ENCODE results near the gene SEC22A. TPM values are rescaled to one million over a fixed set of nuclear protein-coding genes. Genes with fewer than 3 reads are reported as not detected.

Gene SEC22A
- total RNA-seq, 5 donors from 2014 or later (not counting 1 experiment from before 2014, with no cell fraction given): 14.4 to 22.5 (median 18.7) TPM

DNA sequence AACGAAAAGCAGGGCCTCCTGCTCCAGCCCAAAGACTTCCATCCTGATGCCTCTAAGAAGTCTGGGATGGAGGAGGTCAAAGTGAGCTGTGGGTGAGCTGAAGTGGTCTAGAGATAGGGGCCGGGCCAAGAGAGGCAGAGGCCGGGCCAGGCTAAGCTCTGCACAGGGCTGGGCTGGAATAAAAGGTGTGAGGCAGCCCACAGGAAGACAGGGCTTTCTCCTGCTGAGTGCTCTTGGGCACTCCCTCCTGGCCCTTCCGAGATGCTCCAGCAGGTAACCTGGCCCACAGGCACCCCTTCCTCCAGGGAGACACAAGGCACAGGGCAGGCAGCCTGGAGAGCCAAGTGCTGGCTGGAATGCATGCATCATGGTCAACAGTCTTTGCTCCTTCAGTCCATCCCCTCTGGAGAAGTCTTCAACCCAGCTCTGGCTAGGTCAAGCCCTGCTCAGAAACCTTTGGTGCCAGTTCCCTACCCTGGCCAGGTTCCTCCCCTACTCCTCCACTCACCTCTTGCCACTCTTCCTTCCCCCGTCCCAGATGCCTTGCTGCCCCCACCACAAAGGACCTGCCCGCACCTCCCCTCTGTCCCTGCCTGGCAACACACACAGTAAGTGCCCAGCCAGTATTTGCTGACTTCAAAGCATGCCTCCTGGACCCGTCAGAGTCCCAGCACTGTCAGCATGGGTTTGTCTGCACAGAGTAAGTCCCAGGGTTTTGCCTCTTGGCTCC lies 93.6 kb downstream of the SEC22A start:
- H3K36me3 ChIP-seq (ENCODE audit: control insufficient read depth in 2 of 2, extremely low read depth in 1 of 2, insufficient read depth in 1 of 2, low read length in 1 of 2): no peaks in the 10 kb centered on the region
- H3K27me3 Mint-ChIP-seq: peaks cover 10 to 17% of the 10 kb centered on the region in 2 donors
- peak in 1 of 4 experiments; percentile 24 for ATAC-seq (replicated peaks in 1 of 4)
- no peak overlapping the region for H3K4me3 Mint-ChIP-seq
- 69% methylated on average over 6 of the region's 7 CpGs for WGBS (ENCODE audit: insufficient coverage)
- no peak overlapping the region for H3K4me3 ChIP-seq (ENCODE audit: control insufficient read depth in 1 of 2, extremely low read depth in 1 of 2, low read length in 1 of 2)
- ChIA-PET POLR2A (no interaction called here), CTCF (no interaction called here)
- peaks cover 0 to 39% of the 10 kb centered on the region in 2 experiments for H3K27me3 ChIP-seq (replicated peaks in 1 of 2; ENCODE audit: control insufficient read depth in 2 of 2, extremely low read depth in 1 of 2, insufficient read depth in 2 of 2, low read length in 1 of 2)
- H3K4me1 ChIP-seq (ENCODE audit: control insufficient read depth in 1 of 2, extremely low read depth in 1 of 2, insufficient read depth in 2 of 2, low read length in 2 of 2): no peaks in the 10 kb centered on the region
- H3K36me3 Mint-ChIP-seq: no peaks in the 10 kb centered on the region
- H3K27ac ChIP-seq (ENCODE audit: low read length): no peak overlapping the region
- no peaks in the 10 kb centered on the region for H3K9me3 ChIP-seq
- no peak overlapping the region for H3K27ac Mint-ChIP-seq
- H3K4me1 Mint-ChIP-seq: no peaks in the 10 kb centered on the region
- DNase-seq: no peak
- H3K9me3 Mint-ChIP-seq: peaks cover 0 to 4% (median 0%) of the 10 kb centered on the region in 3 donors

DNA sequence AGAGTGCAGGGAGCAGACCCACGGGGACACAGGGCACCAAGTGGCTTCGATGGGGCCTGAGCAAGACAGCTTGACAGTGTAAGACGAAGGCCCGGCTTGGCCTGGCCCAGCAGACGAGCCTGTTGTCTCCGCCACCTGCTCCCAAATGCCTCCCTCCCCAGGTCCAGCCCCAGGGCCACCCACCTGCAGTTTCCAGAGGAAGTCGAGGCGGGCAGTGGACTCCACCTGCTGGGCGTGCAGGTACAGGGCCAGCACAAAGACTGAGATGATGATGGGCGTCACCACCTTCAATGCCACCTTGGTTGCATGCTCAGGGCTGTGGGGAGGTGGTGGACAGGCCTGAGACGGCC lies 94.1 kb downstream of the SEC22A start:
- no peaks in the 10 kb centered on the region for H3K9me3 Mint-ChIP-seq
- no peaks in the 10 kb centered on the region for H3K4me1 Mint-ChIP-seq
- Histone ChIP-seq H3K4me1 (ENCODE audit: control insufficient read depth in 1 of 2, extremely low read depth in 1 of 2, insufficient read depth in 2 of 2, low read length in 2 of 2) (no peaks in the 10 kb centered on the region), H3K36me3 (ENCODE audit: control insufficient read depth in 2 of 2, extremely low read depth in 1 of 2, insufficient read depth in 1 of 2, low read length in 1 of 2) (no peaks in the 10 kb centered on the region), H3K4me3 (ENCODE audit: control insufficient read depth in 1 of 2, extremely low read depth in 1 of 2, low read length in 1 of 2) (no peak overlapping the region), H3K9me3 (no peaks in the 10 kb centered on the region), H3K27ac (ENCODE audit: low read length) (no peak overlapping the region), H3K27me3 (replicated peaks in 1 of 2; ENCODE audit: control insufficient read depth in 2 of 2, extremely low read depth in 1 of 2, insufficient read depth in 2 of 2, low read length in 1 of 2) (peaks cover 0 to 34% of the 10 kb centered on the region in 2 experiments)
- no peak overlapping the region for H3K27ac Mint-ChIP-seq
- ChIA-PET POLR2A (no interaction called here), CTCF (interaction anchor here in 1 of 2 donors (0.6 kb wide), 1 partner anchor 82 kb away, joined by 4 read pairs; no protein-coding TSS in a partner anchor)
- H3K27me3 Mint-ChIP-seq: peaks cover 10 to 16% of the 10 kb centered on the region in 2 donors
- DNase-seq (no peak), ATAC-seq (replicated peaks in 1 of 4) (peak in 1 of 4 experiments; percentile 20)
- no peaks in the 10 kb centered on the region for H3K36me3 Mint-ChIP-seq
- no peak overlapping the region for H3K4me3 Mint-ChIP-seq
- WGBS (ENCODE audit: insufficient coverage): 63% methylated on average over 6 of the region's 11 CpGs

DNA sequence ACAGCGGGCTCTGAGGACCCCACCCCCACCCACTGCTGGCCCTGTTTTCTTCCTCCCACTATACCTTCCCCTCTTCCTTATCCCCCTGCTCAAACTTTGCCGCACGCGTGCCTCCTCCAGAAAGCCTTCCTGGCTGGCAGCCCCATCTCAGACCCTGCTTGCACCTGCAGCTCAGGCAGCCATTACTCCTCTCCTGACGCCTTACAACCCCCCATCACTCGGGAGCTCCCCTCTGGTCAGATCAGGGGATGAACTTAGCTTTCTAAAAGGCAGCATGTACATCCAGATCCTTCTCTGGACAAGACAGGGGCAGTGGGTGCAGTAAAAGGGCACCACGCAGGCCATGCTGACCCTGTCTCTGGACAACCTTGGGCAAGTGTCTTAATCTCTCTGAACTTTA lies 94.5 kb downstream of the SEC22A start:
- CTCF ChIA-PET: interaction anchor here in 1 of 2 donors (0.6 kb wide), 1 partner anchor 82 kb away, joined by 4 read pairs; no protein-coding TSS in a partner anchor
- Histone ChIP-seq H3K4me1 (ENCODE audit: control insufficient read depth in 1 of 2, extremely low read depth in 1 of 2, insufficient read depth in 2 of 2, low read length in 2 of 2) (no peaks in the 10 kb centered on the region), H3K9me3 (no peaks in the 10 kb centered on the region), H3K27me3 (replicated peaks in 1 of 2; ENCODE audit: control insufficient read depth in 2 of 2, extremely low read depth in 1 of 2, insufficient read depth in 2 of 2, low read length in 1 of 2) (peaks cover 0 to 32% of the 10 kb centered on the region in 2 experiments), H3K4me3 (ENCODE audit: control insufficient read depth in 1 of 2, extremely low read depth in 1 of 2, low read length in 1 of 2) (no peak overlapping the region), H3K27ac (ENCODE audit: low read length) (no peak overlapping the region), H3K36me3 (ENCODE audit: control insufficient read depth in 2 of 2, extremely low read depth in 1 of 2, insufficient read depth in 1 of 2, low read length in 1 of 2) (no peaks in the 10 kb centered on the region)
- DNase-seq (no peak), ATAC-seq (replicated peaks in 1 of 4) (no peak)
- Mint-ChIP-seq H3K36me3 (no peaks in the 10 kb centered on the region), H3K27me3 (peaks cover 10 to 12% of the 10 kb centered on the region in 2 donors), H3K4me3 (no peak overlapping the region), H3K27ac (no peak overlapping the region), H3K9me3 (no peaks in the 10 kb centered on the region), H3K4me1 (no peaks in the 10 kb centered on the region)
- 37% methylated on average over 2 of the region's 7 CpGs for WGBS (ENCODE audit: insufficient coverage)
- POLR2A ChIA-PET: no interaction called here

DNA sequence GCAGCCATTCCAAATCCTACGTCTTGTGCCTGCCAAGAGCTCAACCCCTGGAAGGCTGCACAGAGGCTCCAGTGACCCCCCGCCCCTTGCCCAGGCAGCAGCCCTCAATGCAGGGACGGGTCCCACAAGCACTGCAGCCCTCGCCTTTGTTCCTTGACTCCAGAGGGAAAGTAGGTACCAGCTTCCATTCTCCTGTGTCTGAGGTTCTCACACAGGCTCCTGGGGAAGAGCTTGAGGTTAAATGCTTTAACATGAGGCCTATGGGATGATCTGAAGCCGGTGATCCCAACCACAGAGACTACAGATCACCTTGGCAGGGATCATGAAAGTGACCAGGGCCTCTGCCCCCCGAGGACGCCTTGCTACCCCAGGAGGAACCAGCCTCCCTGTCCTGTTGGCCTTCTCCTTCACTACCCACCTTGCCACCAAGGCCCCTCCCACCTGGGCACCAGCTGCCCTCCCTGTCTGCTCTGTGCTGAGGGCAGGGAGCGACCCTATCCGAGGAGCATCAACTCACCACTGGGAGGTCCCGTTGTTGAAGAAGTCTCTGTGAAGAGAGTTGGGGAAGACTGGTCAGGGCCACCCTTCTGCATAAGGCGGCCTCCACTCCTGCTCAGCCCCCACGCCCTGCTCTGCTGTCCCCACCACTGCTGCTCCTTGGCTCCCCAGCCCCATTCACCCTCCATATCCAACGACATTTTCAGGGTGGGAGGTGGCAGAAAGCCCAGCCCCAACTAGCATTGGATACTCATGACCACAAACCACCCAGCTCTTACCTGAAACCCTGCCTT lies 95.3 kb downstream of the SEC22A start:
- ChIA-PET POLR2A (no interaction called here), CTCF (no interaction called here)
- Mint-ChIP-seq H3K4me1 (no peaks in the 10 kb centered on the region), H3K9me3 (no peaks in the 10 kb centered on the region), H3K4me3 (no peak overlapping the region), H3K27me3 (peaks cover 8 to 10% of the 10 kb centered on the region in 2 donors), H3K27ac (no peak overlapping the region), H3K36me3 (no peaks in the 10 kb centered on the region)
- no peaks in the 10 kb centered on the region for H3K4me1 ChIP-seq (ENCODE audit: control insufficient read depth in 1 of 2, extremely low read depth in 1 of 2, insufficient read depth in 2 of 2, low read length in 2 of 2)
- no peak overlapping the region for H3K27ac ChIP-seq (ENCODE audit: low read length)
- H3K27me3 ChIP-seq (replicated peaks in 1 of 2; ENCODE audit: control insufficient read depth in 2 of 2, extremely low read depth in 1 of 2, insufficient read depth in 2 of 2, low read length in 1 of 2): peaks cover 0 to 29% of the 10 kb centered on the region in 2 experiments
- no peaks in the 10 kb centered on the region for H3K9me3 ChIP-seq
- no peak for ATAC-seq (replicated peaks in 1 of 4)
- DNase-seq: no peak
- WGBS (ENCODE audit: insufficient coverage): 82% methylated on average over 7 of the region's 13 CpGs
- no peaks in the 10 kb centered on the region for H3K36me3 ChIP-seq (ENCODE audit: control insufficient read depth in 2 of 2, extremely low read depth in 1 of 2, insufficient read depth in 1 of 2, low read length in 1 of 2)
- no peak overlapping the region for H3K4me3 ChIP-seq (ENCODE audit: control insufficient read depth in 1 of 2, extremely low read depth in 1 of 2, low read length in 1 of 2)

DNA sequence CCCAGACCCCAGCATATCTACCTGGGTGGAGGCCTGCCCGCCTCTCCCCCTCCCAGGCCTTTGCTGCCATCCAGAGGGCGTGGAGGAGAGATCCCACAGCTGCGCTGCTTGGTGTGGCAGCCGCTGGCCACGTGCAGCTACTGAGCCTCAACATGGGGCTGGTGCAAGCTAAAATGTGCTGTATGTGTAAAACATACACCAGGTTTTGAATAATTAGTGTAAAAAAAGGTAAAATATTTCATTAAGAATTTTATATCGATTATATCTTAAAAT lies 95.8 kb downstream of the SEC22A start:
- H3K27me3 ChIP-seq (replicated peaks in 1 of 2; ENCODE audit: control insufficient read depth in 2 of 2, extremely low read depth in 1 of 2, insufficient read depth in 2 of 2, low read length in 1 of 2): peaks cover 0 to 25% of the 10 kb centered on the region in 2 experiments
- POLR2A ChIA-PET: no interaction called here
- H3K4me3 ChIP-seq (ENCODE audit: control insufficient read depth in 1 of 2, extremely low read depth in 1 of 2, low read length in 1 of 2): no peak overlapping the region
- no peak overlapping the region for H3K4me3 Mint-ChIP-seq
- ATAC-seq (replicated peaks in 1 of 4) (no peak), DNase-seq (no peak)
- H3K4me1 ChIP-seq (ENCODE audit: control insufficient read depth in 1 of 2, extremely low read depth in 1 of 2, insufficient read depth in 2 of 2, low read length in 2 of 2): no peaks in the 10 kb centered on the region
- CTCF ChIA-PET: no interaction called here
- H3K27ac ChIP-seq (ENCODE audit: low read length): no peak overlapping the region
- no peaks in the 10 kb centered on the region for H3K36me3 ChIP-seq (ENCODE audit: control insufficient read depth in 2 of 2, extremely low read depth in 1 of 2, insufficient read depth in 1 of 2, low read length in 1 of 2)
- H3K36me3 Mint-ChIP-seq: no peaks in the 10 kb centered on the region
- H3K4me1 Mint-ChIP-seq: no peaks in the 10 kb centered on the region
- no peak overlapping the region for H3K27ac Mint-ChIP-seq
- H3K9me3 ChIP-seq: no peaks in the 10 kb centered on the region
- no CpG with 5 or more reads among the region's 6 CpGs for WGBS (ENCODE audit: insufficient coverage)
- peaks cover 8 to 11% of the 10 kb centered on the region in 2 donors for H3K27me3 Mint-ChIP-seq
- H3K9me3 Mint-ChIP-seq: no peaks in the 10 kb centered on the region

DNA sequence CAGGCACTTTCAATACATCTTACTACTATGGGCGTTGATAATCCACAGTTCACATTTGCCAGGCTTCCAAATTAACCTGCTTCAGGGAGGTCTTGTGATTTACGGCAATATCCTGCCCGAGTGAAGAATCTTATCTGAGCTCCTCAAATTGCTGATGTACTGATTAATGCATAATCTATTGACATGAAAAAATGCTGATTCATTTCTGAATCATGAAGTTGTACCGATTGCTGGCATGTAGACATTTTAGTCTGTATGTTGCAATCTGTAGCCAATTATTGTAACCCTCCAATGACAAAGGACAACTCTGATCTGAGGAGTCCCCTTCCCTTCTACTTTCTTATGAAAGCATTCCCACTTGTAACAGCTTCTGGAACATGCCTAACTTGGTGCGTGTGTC lies 97.2 kb downstream of the SEC22A start:
- DNase-seq (no peak), ATAC-seq (replicated peaks in 1 of 4) (no peak)
- Histone ChIP-seq H3K27me3 (replicated peaks in 1 of 2; ENCODE audit: control insufficient read depth in 2 of 2, extremely low read depth in 1 of 2, insufficient read depth in 2 of 2, low read length in 1 of 2) (peaks cover 0 to 32% of the 10 kb centered on the region in 2 experiments), H3K36me3 (ENCODE audit: control insufficient read depth in 2 of 2, extremely low read depth in 1 of 2, insufficient read depth in 1 of 2, low read length in 1 of 2) (no peaks in the 10 kb centered on the region), H3K4me3 (ENCODE audit: control insufficient read depth in 1 of 2, extremely low read depth in 1 of 2, low read length in 1 of 2) (no peak overlapping the region), H3K9me3 (no peaks in the 10 kb centered on the region), H3K27ac (ENCODE audit: low read length) (no peak overlapping the region), H3K4me1 (ENCODE audit: control insufficient read depth in 1 of 2, extremely low read depth in 1 of 2, insufficient read depth in 2 of 2, low read length in 2 of 2) (no peaks in the 10 kb centered on the region)
- H3K36me3 Mint-ChIP-seq: no peaks in the 10 kb centered on the region
- no peaks in the 10 kb centered on the region for H3K9me3 Mint-ChIP-seq
- peaks cover 13 to 16% of the 10 kb centered on the region in 2 donors for H3K27me3 Mint-ChIP-seq
- 94% methylated on average over 2 of the region's 5 CpGs for WGBS (ENCODE audit: insufficient coverage)
- H3K27ac Mint-ChIP-seq: no peak overlapping the region
- no peak overlapping the region for H3K4me3 Mint-ChIP-seq
- POLR2A ChIA-PET: no interaction called here
- CTCF ChIA-PET: no interaction called here
- no peaks in the 10 kb centered on the region for H3K4me1 Mint-ChIP-seq
